ENCODE data around the gene INAVA.

The INAVA gene, protein sequence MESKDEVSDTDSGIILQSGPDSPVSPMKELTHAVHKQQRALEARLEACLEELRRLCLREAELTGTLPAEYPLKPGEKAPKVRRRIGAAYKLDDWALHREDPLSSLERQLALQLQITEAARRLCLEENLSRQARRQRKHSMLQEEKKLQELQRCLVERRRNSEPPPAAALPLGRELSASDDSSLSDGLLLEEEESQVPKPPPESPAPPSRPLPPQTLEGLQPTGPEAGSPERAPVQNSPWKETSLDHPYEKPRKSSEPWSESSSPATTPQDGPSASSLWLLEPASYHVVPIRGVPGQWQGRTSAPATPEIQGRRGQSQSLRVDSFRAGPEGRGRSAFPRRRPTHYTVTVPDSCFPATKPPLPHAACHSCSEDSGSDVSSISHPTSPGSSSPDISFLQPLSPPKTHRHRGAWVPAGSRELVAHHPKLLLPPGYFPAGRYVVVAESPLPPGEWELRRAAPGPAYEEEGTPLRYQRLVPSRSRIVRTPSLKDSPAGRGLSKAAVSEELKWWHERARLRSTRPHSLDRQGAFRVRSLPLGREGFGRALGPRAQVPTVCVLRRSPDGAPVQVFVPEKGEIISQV

DNA sequence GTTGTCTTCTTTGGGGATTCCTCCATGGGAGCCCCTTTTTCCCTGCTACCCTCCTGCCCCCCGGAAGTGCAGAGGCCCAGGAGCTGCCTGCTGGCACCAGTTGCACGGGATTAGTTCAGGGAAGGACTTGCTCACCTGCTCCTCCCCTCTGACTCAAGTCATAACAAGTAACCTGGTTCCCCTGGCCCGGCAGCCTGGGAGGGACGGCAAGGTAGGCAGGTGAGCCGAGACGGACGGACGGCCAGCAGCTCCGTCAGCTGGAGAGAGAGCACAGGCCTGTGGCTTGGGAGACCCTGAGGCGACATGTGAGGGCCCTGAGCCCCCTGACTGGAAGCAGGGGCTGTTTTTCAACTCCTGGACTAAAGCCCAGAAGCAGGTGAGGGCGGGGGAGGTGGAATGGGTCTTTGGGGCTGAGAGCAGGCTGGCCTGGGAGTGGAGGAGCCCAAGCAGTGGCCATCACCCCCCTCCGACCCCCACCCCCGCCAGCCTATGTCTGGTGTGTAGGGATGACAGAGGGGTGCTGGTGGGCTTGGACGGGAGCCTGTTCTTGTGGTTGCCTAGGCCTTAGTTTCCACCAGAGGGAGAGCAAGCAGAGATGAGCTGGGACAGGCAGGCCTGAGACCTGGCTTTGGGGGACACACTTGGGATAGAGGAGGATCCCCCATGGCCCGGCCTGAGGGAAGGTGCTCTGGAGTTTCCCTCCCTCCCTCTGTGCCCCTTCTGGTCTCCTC, at the start of gene INAVA:
Gene INAVA (plus strand): TSS at position 189 of the 731 bp plus-strand sequence. CDS start 3,501 bp downstream, outside the sequence.
- peak; percentile 71 for DNase-seq

DNA sequence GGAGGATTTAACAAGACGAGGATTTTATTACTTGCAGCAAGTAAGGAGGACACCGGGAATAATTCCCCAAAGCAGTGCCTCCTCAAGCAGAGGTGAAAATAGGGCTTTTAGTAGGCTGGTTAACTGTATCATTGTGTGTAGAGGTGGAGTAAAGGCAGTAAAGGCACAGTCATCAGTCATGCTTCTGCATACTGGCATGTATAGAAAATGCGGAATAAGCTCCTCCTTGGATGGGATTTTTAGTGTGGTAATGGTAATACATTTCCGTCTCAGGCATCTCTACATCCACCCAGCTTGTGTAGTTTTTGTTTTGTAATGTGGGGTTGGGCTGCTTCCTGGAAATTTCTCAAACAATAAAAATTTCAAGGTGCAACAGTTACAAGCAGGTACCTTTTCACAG, 49.3 kb upstream of the INAVA start:
- DNase-seq: no peak

DNA sequence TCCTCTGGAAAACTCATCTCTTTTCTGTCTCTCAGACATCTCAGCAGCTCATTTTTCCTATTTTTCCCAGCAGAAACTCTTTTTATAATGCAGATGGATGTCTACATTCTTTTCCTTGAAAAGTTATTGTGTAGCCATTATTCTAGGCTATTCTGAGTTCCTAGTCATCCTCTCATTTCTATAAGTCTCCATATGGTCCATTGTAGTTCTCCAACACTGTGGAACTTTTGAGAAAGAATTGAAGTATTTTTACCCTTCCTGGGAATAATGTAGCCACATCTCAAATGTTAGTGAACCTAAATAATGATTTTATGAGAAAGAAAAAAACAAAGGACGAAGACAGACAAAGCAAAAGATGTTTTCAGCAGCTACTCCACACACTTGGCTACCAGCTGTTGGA, 48.3 kb upstream of the INAVA start:
- DNase-seq: no peak

DNA sequence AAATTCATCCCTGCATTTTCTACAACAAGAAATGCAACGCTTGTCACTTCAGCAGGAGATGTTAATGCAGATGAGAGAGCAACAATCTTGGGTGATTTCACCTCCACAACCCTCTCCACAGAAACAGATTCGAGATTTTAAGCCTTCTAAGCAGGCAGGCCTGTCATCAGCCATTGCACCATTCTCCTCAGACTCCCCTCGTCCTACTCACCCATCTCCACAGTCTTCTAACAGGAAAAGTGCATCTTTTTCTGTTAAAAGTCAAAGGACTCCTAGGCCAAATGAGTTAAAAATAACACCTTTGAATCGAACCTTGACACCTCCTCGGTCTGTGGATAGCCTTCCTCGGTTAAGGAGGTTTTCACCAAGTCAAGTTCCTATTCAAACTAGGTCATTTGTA, 45.3 kb upstream of the INAVA start:
- no peak for DNase-seq

DNA sequence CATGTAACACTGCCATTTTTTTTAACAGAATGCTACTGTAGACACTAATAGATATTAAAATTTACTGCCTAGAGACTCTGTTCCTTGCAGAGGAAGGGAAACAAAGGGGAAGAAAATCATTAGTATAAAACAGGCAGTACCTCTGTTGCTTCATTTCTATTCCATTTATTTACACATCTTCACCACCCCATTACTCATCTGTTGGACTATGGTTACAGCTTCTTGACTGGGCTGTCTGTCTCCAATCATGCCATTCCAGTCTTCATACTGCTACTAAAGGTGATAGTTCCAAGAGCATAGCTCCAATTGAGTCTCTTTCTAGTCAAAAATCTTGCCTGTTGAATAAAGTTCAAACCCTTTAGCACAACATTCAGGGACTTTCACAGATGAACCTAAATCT, 44.1 kb upstream of the INAVA start:
- DNase-seq: no peak

DNA sequence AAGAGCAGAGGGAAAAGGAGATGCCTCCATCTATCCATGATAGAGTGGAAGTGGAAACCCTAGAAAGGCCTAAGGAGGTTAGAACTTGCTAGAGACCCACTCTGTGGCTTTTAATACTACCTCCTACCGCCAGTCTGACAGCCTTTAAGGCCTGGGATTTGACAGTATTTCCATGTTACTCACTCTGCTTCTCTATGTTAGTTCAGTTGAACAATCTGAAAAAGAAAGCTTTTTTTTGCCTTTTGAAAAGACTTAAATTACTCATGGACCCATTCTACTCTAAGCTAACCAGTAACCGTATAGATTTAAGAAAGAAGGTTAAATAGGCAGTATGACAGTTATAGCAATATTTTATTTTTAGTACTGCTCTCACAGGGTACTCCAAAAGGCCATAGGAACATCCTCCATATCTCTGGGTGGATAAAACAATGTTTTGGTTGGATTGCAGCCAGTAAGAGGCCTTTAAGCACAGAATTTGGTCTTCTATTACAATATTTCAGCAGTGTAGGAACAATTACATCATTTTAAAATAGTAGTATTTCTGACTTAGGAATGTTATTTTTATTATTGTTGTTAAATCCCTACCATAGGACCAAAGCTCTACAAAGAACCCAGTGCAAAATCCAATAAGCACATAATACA, 37.9 kb upstream of the INAVA start:
- no peak for DNase-seq

DNA sequence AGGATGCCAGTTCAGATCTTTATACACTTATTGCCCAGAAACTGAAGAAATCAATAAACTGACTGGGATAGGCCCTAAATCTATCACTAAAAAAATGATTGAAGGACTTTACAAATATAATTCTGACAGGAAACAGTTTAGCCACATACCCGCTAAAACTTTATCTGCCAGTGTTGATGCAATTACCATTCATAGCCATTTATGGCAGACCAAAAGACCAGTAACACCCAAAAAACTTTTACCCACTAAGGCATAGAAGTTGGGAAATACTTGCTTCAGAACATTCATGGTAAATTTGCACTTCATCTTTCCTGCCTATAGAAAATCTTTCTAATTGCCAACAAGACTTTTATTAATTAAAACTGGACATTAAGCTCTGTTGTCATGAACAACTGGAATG, 36.9 kb upstream of the INAVA start:
- DNase-seq: no peak

DNA sequence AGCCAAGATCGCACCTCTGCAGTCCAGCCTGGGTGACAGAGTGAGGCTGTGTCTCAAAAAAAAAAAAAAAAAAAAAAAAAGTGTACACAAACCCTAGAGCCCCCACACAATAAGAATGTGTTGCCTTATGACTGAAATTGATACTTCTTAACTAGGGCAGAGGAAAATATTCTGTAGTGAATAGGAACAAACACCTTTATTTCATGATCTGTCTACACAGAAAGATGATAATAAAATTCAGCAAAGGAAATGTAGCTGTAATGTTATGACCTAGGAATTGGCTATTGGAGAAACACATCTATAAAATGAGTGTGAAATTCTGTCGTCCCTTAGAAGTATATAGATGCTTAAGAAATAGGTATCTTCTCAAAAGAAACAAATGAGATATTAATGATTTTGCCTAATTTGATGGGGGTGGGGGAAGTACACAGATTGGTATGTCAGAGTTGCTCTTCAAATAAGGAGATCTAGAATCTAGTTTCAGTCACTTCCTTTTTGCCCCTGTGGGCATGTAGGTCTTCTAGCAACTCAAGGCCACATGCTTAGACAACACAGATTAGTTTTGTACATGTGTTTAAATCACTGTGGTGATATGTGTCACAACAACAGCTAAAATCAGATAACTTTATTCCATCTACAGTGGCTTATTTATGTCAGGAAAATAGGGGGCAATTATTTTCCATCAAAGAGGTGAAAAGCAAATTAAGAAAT, 32.6 kb upstream of the INAVA start:
- DNase-seq: no peak

DNA sequence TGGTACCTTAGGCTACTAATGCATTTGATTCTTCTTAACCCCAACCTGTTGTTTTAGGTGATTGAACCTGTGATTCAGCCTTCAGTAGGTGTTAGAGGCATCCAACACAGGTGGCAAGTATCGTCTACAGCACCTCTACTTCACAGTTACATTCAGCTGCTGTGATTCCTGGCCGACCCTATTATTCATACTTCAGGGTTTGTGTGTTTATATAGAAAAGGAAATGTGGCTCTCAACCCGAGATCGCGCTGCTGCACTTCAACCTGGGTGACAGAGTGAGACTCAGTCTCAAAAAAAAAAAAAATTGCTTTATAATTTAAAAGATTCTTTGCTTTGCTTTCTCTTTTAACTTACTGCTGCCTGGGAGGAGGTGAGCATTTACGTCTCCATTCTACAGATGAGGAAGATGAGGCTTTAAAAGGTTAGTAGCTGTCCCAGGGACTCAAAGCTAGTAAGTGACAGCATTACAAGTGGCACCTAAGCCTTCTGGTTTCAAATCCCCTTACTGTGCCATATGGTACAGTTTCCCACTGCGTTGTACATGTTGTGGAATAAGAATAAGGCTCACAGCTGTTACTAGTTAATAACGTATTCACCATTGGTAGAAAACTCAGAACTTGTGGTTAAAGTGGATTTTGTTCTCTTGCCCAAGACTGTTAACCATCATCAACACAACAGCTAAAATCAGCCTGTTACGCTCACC, 31.8 kb upstream of the INAVA start:
- DNase-seq: no peak

DNA sequence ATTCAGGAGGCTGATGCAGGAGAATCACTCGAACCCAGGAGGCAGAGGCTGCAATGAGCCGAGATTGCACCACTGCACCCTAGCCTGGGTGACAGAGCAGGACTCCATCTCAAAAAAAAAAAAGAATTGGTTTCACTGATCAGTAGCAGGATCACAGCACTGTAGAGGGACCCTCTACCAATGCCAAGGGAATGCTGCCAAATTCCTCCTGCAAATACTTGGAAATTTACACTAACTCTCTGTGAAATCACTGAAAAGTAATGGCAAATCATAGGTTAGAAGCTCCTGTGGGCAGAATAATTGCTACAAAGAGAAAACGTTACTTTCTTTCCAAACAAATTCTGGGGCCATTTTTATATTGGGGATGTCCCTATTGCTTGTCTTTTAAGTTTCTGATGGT, 28.6 kb upstream of the INAVA start:
- DNase-seq: no peak

DNA sequence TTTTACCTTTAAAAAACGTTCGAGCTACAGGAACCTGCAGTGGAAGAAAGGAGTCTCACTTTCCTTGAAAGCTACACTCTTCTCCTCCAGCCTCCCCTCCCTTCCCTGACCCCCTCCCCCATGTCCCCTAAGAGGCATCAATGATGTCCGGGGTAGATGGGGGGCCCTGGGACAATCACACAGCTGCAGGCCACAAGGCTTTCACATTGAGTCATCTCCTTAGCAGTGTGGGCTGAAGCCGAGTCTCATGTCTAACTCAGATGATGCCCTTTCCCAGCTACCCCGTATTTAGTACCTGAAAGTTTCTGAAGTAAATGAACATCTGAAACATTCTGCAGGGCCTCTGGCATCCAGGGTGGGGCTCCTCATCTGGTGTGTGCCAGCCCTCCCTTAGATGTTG, 28.2 kb upstream of the INAVA start:
- no peak for DNase-seq

DNA sequence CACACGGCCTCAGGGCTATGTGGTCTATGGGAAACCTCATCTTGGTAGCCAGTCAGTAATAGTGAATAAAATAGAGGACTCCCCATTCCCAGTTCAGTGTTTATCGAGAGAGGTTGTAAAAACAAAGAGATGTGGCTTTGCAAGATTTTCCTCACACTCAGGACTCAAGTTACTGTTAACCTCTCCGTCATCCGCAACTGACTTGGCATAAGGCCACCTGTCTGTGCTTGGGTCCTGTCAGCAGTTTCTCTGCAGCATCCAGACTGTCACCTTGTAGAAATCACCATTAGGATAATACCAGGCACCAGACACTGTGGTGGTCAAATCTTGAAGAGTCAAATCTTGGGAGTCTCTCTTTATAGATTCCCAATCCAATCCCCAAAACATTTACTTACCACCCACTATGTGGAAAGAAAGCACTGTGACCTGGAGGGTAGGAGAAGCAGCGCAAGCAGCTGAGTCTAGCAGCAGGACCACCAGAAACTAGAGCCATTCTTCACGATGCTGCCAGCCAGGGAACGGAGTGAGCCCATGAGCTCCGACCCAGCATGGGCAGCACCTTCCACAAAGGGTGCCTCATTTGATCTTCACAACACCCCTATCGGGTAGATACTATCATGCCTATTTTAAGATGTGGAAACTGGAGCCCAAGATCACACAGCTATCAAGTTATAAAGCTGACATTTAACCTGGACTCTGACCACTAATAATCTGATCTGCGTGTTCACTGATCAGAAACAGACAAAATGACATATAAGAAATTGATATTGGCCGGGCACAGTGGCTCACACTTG, 27.5 kb upstream of the INAVA start:
- DNase-seq: no peak

DNA sequence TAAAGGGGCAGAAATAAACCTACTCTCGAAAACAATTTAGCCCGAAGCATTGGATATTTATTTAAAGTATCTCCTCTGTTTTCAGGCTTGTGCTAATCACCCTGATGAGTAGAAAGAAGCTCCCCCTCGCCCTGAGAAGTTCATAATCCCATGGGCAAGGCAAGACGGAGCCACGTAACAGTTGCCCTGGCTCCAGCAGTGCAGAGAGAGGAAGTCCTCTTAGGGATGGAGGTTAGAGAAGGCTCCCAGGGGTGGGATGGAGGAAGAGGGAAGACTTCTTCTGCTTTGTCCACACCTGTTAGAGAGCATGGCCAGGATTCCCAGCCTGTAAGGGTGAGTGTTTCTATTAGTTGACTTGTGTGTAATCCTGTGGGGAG, 25.3 kb upstream of the INAVA start:
- no peak for DNase-seq

DNA sequence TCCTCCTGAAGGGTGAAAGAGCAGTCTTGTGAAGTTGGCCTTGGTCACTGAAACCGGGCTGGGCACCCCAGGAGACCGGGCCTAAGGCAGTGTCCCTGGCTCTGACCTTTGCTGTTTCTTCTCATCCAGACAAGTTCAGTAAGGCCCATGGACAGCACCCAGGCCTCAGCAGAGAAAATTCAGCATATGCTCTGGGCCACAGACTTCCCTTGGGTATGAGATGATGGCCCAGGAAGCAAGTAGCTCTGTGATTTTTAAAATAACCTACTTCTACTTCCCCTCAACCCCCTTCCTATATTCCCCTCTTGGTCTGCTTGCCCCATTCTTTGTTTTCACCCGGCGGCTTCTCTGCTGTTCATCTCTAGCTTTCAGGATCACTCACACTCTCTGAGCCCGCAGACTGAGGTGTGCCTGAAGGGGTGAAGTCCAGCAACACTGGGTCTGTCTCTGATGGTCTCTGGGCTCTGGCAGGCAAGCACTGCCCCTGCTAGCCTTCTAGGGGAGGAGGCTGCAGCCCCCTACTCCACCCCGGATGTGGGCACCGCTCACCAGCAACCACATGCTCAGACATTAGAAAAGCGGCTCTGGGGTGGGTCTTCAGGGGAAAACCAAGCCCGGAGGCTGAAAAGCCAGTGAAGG, 24.8 kb upstream of the INAVA start:
- DNase-seq: no peak

DNA sequence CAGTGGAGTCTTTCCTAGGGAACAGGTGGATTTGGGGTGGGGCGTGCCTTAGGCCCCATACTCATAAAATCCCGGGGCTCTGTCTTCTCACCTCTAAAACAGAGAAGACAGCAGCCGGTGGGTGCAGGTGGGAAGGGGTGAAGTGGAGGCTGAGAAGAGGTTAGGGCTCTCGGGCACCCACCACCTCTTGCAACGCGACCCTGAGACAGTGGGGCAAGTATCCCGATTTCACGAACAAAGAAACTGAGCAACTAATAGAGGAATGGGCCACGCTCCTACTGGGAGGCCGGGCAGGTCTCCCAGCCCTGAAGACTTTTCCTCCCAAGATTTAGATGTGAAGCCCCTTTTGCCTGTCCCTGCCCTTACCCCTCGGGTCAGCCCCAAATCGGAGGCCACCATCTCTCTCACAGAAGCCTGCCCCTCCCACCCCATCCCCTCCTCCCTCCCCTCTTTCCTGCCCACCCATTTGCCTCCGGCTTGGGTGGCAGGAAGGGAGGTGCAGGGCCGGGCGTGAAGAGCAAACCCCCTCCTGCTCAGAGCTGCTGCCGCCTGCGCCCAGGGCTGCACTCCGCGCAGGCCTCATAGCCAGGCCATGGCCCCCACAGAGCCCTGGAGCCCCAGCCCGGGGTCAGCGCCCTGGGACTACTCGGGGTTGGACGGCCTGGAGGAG, 22.1 kb upstream of the INAVA start, which contains the start of gene GPR25:
Gene GPR25 (plus strand): TSS at position 536 of the 670 bp plus-strand sequence. CDS start 57 bp downstream, at position 593.
- no peak for DNase-seq

DNA sequence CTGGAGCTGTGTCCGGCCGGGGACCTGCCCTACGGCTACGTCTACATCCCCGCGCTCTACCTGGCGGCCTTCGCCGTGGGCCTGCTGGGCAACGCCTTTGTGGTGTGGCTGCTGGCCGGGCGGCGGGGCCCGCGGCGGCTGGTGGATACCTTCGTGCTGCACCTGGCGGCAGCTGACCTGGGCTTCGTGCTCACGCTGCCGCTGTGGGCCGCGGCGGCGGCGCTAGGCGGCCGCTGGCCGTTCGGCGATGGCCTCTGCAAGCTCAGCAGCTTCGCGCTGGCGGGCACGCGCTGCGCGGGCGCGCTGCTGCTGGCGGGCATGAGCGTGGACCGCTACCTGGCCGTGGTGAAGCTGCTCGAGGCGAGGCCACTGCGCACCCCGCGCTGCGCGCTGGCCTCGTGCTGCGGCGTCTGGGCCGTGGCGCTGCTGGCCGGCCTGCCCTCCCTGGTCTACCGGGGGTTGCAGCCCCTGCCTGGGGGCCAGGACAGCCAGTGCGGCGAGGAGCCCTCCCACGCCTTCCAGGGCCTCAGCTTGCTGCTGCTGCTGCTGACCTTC, 21.5 kb upstream of the INAVA start:
- peak; percentile 80 for DNase-seq

DNA sequence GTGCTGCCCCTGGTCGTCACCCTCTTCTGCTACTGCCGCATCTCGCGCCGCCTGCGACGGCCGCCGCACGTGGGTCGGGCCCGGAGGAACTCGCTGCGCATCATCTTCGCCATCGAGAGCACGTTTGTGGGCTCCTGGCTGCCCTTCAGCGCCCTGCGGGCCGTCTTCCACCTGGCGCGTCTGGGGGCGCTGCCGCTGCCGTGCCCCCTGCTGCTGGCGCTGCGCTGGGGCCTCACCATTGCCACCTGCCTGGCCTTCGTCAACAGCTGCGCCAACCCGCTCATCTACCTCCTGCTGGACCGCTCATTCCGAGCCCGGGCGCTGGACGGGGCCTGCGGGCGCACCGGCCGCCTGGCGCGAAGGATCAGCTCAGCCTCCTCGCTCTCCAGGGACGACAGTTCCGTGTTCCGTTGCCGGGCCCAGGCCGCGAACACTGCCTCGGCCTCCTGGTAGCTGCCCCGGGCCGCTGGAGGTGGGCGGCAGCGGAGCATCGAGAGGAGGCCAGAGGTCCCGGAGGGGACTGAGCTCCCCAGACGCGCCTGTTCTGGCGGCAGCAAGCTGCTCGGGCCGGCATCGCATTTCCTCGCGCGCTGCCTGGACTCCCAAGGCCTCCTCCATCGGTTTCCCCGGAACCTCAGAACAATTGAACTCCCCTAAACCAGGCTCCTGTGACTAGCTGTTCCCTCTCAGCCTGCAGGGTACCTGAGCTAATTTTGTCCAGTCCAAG, 20.9 kb upstream of the INAVA start:
- DNase-seq: peak; percentile 74

DNA sequence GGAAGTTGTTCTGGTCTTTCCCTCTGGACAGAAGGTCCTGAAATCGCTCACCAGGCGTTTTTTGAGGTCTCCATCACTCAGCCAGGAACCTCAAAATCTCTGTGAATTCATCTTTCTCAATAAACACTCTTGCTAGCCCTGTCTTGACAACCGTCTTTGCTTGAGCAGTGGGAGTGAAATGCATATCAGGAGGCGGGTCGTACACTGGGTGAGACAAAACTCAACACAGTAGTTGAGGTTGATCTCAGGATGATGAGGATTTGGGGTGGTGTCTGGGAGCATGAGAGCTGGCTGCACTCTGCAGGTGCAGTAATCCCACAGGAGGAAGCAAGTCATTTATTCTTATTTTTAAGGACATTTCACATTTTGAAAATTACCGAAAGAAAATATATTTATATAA, 20.0 kb upstream of the INAVA start:
- no peak for DNase-seq

DNA sequence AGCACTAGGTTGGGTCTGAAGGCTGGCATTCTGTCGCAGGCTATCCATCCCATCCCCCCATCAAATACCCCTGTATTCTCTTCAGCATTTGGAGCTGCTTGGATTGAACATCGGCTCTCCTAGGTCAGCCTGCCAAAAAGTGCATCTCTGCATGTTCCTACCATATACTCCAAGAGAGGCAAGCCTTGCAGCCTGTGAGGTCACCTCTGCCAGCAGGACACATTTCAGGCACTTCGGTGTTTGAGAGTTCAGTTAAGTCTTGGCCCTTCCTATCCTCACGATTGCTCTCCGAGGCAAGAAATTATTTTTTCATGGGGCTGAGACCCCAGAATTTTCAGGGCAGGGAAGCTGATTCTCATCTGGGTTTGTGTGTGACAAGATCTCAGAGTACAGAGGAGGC, 19.3 kb upstream of the INAVA start:
- no peak for DNase-seq
